ENCODE results near the gene OBSCN.
"Not testable (repeated sequence)": the region's sequence is repeated elsewhere in the genome, so short reads cannot be mapped to it uniquely, and the experiment has no call there.

OBSCN gene

DNA sequence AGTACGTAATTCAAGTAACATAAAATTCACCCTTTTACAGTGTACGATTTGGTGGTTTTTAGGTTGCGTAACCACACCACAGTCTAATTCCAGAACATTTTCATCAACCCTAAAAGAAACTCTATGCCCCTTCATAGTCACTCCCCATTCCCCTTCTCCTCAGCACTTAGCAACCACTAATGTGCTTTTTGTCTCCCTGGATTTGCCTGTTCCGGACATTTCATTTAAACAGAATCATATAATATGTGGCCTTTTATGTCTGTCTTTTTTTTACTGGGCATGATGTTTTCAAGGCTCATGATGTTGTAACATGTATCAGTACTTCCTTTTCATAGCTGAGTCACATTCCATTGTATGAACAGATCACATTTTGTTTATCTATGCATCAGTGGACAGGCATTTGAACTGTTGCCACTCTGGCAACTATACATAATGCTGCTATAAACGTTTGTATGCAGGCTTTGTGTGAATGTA lies 20.8 kb downstream of the OBSCN start:
- DNase-seq, result no peak

- DNase-seq, result no peak
Observed at GRCh38 chr1:228231189-228231588, 23.3 kb downstream of the OBSCN start.

DNA sequence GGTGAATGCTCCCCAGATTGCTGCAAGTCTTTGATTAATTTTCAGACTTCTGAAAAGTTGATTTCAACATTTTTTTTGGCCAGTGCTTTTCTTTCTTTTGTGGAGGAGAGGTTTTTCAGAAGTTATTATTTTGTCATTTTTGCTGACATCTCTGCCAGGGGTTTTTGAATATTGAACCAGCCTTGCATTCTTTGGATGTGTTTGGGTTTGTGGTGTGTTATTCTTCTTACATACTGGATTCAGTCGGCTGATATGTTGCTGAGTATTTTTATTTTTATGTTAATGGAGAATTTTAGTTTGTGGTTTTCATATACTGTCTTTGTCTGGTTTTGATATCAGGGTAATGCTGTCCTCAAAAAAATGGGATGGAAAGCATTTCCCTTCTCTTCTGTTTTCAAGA lies 25.3 kb downstream of the OBSCN start:
- no peak for DNase-seq

DNA sequence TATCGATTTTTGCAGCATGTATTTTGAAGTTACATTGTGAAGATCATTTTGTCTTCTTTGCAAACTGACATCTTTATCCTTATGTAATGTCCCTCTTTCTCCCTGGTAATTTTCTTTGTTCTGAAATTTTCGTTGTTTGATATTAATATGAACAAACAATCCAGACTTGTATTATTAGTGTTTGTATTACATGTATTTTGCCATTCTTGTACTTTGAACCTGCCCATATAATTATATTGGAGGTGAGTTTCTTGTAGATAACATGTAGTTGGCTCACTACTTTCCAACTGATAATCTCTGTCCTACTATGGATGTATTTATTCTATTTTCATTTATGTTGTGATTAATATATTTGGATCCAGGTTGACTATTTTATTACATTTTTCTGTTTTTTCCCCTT lies 27.1 kb downstream of the OBSCN start:
- DNase-seq, result no peak

DNA sequence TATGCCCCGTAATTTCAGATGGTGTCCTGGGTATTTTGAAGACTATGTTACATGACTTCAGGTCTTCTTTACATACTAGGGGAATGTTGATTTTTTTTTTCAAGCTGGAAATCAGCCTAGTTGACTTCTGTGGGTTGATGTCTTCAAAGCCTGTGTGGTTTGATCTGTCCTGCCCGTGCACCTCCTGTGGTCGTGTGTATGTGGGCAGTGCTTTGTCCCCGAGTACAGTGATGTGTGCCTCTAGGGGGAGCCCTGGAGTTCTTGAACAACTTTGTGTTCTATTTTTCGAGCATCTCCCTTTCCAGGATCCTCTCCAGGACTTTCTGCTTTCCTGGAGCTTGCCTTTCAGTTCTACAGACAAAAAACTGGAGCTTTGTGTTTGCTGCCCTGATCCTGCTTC lies 28.9 kb downstream of the OBSCN start:
- peak; percentile 59 for DNase-seq

DNA sequence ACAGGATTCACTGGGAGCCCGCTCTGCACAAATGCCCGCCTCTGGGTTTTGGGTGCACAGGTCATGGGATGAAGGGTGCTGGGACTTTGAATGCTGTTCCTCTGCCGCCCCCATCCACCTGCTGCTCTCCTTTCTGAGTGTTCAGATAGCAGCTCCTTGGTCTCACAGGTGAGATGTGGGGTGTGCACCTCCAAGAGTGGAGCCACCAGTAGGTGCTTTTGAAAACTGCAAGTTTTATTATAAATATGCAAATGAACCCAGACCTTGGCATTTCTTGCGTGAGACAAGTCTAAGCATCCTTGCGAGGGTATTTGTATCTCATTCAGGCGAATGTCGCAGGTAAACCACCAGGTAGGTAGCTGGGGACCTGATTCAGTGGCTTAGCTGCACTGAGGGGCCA lies 30.2 kb downstream of the OBSCN start:
- DNase-seq, result no peak

DNA sequence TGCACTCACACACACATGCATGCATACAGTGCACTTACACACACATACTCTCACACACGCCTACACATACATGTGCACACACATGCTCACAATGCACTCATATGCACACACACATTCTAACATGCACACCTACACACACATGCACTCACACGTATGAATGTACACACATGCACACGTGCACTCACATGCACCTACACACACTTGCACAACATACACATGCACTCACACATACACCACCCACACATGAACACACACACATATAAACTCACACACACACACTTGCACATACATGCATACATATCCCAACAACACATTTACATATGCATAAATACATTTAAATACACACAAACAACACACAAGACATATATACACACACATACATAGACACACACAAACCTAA lies 30.6 kb downstream of the OBSCN start:
- DNase-seq, result no peak

- DNase-seq, result no peak
Observed at GRCh38 chr1:228240411-228241240, 32.8 kb downstream of the OBSCN start.

DNA sequence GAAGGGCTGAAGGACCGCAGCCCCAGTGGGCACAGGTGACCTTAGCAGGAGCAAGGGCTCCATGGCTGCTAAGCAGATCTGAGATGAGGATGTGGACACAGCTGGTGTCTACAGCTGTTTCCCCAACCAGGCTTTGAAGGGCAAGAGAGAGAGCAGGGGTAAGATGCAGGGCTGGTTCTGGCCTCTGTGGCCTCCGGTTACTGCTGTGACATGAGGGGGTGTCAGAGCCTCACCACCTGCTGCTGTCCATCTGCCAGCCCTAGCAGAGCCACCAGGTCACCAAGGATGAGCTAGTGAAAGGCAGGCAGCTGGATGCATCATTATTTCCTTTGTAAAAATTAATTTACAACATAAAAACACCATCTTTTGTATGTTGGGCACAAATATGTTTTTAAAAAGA lies 33.4 kb downstream of the OBSCN start:
- no peak for DNase-seq

DNA sequence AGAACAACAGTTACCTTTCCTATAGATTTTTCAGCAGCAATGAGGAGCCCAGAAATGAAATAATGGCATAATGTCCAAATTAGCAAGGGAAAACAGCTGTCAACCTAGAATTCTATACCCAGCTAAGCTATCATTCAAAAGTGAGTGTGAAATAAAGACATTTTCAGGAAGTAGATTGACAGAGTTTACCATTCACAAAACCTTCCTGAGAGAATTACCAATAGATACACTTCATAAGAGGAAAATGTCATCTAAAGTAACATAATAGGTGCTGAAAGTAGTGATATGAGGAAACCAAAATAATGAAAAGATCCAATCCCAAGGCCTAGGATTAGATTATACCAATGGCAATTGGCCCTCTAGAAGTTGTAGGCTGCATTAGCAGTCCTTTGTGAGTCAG lies 34.6 kb downstream of the OBSCN start:
- peak; percentile 5 for DNase-seq

DNA sequence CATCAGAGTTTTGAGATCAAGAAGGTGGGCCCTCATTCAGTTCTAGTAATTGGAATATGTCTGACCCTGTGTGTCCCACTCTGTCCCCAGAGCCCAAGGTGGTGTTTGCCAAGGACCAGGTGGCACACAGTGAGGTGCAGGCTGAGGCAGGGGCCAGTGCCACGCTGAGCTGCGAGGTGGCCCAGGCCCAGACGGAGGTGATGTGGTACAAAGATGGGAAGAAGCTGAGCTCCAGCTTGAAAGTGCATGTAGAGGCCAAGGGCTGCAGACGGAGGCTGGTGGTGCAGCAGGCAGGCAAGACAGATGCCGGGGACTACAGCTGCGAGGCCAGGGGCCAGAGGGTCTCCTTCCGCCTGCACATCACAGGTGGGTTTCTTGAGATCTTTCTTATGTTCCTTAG lies 35.2 kb downstream of the OBSCN start:
- DNase-seq, result no peak

GRCh38 chr1:228243989-228244388 lies 36.1 kb downstream of the OBSCN start:
- DNase-seq, result not testable (repeated sequence)

- DNase-seq, result no peak
Observed at GRCh38 chr1:228245111-228245510, 37.3 kb downstream of the OBSCN start.

GRCh38 chr1:228246216-228246900 lies 38.5 kb downstream of the OBSCN start:
- DNase-seq, result no peak

- no peak for DNase-seq
Observed at GRCh38 chr1:228249513-228250305, 41.9 kb downstream of the OBSCN start.

DNA sequence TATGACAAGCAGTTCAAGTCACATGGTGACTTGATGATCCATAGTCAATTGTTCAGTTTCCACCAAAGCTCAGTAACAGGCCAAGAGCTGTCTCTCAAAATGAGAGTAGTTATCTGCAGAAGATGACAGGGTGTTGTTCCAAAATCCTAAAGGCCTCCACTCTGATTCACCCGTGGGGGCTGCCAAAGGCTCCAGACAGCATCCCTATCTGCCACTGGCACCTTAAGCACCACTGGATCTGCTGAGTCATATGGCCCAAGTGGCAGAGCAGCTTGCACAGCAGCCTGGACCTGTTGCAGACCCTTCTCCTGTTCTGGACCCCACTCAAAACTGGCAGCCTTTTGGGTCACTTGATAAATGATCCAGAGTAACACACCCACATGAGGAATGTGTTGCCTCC lies 44.6 kb downstream of the OBSCN start:
- peak; percentile 47 for DNase-seq

DNA sequence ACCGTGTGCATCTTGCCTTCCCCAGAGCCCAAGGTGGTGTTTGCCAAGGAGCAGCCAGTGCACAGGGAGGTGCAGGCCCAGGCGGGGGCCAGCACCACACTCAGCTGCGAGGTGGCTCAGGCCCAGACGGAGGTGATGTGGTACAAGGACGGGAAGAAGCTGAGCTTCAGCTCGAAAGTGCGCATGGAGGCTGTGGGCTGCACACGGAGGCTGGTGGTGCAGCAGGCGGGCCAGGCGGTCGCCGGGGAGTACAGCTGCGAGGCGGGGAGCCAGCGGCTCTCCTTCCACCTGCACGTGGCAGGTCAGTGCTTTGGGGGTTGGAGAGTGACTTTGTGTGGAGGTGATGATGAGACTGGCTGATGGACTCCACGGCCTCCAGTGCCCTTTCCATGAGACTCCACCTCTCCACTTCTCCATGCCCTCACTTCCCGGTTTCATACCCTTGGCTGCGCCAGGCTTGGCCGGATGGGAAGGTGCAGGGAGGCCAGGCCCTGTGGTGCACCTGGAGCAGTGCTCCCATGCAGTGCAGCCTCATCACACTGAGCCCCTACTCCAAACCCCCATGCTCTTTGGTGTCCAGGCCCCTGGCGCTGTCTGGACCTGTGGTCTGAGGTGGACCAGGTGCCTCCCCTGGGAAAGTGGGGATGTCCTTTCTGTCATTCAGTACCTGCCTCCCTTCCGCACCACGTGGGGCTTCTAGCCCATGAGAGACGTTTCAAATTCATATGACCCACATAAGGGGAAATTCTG lies 49.0 kb downstream of the OBSCN start:
- DNase-seq, result no peak

- no peak for DNase-seq
Observed at GRCh38 chr1:228258486-228258885, 50.6 kb downstream of the OBSCN start.

GRCh38 chr1:228259368-228259894 lies 51.6 kb downstream of the OBSCN start:
- DNase-seq, result no peak

- no peak for DNase-seq
Observed at GRCh38 chr1:228259951-228260350, 52.1 kb downstream of the OBSCN start.

- no peak for DNase-seq
Observed at GRCh38 chr1:228261706-228262105, 53.9 kb downstream of the OBSCN start.

- no peak for DNase-seq
Observed at GRCh38 chr1:228262475-228262874, 54.6 kb downstream of the OBSCN start.

- DNase-seq, result no peak
Observed at GRCh38 chr1:228263636-228264035, 55.8 kb downstream of the OBSCN start.

Measured in hematopoietic multipotent progenitor cell treated with erythropoietin and hydrocortisone succinate and interleukin-3 and kit ligand, for 8 days (in vitro differentiated cells).